CD4-positive, alpha-beta T cell (primary cell): ENCODE data around the gene NOD1. TPM values are rescaled to one million over a fixed set of nuclear protein-coding genes. Genes with fewer than 3 reads are reported as not detected.
A peak's percentile ranks its signal among the peaks of the same experiment; 100 is the strongest.

Experiments used
- ATAC-seq: fragments of 200-7000 bp; cut with Tn5 transposase; one replicate; pipeline ENCODE4 v1.10.0; 2022; ENCODE audit warnings: mild to moderate bottlenecking; ENCODE audit not compliant: poor library complexity
- CTCF ChIA-PET: fragments of 350-600 bp; sonication (Branson Sonifier 250); formaldehyde crosslinking; loops from one replicate; lab custom pipeline; 2021; ENCODE audit warnings: antibody characterized with exemption, inconsistent platforms; lab: Charles Lee
- POLR2A ChIA-PET: fragments of 350-600 bp; sonication (Branson Sonifier 250); formaldehyde crosslinking; loops from one replicate; lab custom pipeline; 2021; ENCODE audit warnings: antibody characterized with exemption, inconsistent platforms; lab: Charles Lee
- DNase-seq, 14 experiments: peaks; one replicate each; pipeline ENCODE4 v3.0.0-alpha.2; 2013 to 2020; ENCODE audit warnings: mixed read lengths in 2 of 14
- H3K27ac ChIP-seq, 2 donors: one replicate each; pipeline versions ENCODE4 v1.5.1 to v1.7.0; 2013; ENCODE audit warnings: low read length in 2 of 2, low read depth in 1 of 2, mild to moderate bottlenecking in 1 of 2
- H3K27me3 ChIP-seq, 2 experiments: 1 replicate in 1 of 2; 2 replicates in 1 of 2; pipeline versions ENCODE4 v1.6.1 to v1.7.0; 2013; ENCODE audit warnings: low read length in 2 of 2, control low read depth in 1 of 2, mild to moderate bottlenecking in 1 of 2, moderate library complexity in 1 of 2; ENCODE audit not compliant: insufficient read depth in 2 of 2, control insufficient read depth in 1 of 2
- H3K36me3 ChIP-seq: one replicate; pipeline ENCODE4 v1.6.1; 2013; ENCODE audit warnings: low read length, control low read depth; ENCODE audit not compliant: insufficient read depth
- H3K4me1 ChIP-seq: one replicate; pipeline ENCODE4 v1.6.1; 2013; ENCODE audit warnings: low read length, control low read depth; ENCODE audit not compliant: insufficient read depth
- H3K4me3 ChIP-seq: one replicate; pipeline ENCODE4 v1.5.1; 2013; ENCODE audit warnings: mild to moderate bottlenecking, low read length, moderate library complexity
- H3K9me3 ChIP-seq, 2 experiments: 1 replicate in 1 of 2; 2 replicates in 1 of 2; pipeline versions ENCODE4 v1.6.1 to v1.7.0; 2013; ENCODE audit warnings: low read length in 2 of 2, mild to moderate bottlenecking in 2 of 2, control low read depth in 1 of 2, moderate library complexity in 1 of 2; ENCODE audit not compliant: control insufficient read depth in 1 of 2, insufficient read depth in 1 of 2
- H3K27ac Mint-ChIP-seq: one replicate; pipeline ENCODE4 v1.8.0; 2020; ENCODE audit warnings: mixed read lengths
- H3K27me3 Mint-ChIP-seq: one replicate; pipeline ENCODE4 v1.8.0; 2021; ENCODE audit warnings: mixed read lengths
- H3K36me3 Mint-ChIP-seq: one replicate; pipeline ENCODE4 v1.8.0; 2021; ENCODE audit warnings: low read depth, mixed read lengths
- H3K4me1 Mint-ChIP-seq: one replicate; pipeline ENCODE4 v1.8.0; 2021; ENCODE audit warnings: low read depth, mixed read lengths
- H3K4me3 Mint-ChIP-seq: one replicate; pipeline ENCODE4 v1.8.0; 2020; ENCODE audit warnings: mild to moderate bottlenecking, mixed read lengths
- H3K9me3 Mint-ChIP-seq: one replicate; pipeline ENCODE4 v1.8.0; 2020; ENCODE audit warnings: mixed read lengths
- CTCF ChIP-seq: fragments of 200-600 bp; IDR thresholded peaks from one replicate; pipeline ENCODE4 v1.8.0; 2022; ENCODE audit warnings: antibody characterized with exemption, mild to moderate bottlenecking
- intact Hi-C, 2 experiments: fragments of 100-400 bp; cut with DNase I in 1 of 2; cut with micrococcal nuclease in 1 of 2; formaldehyde crosslinking; loops; one replicate each; pipeline versions ENCODE4 v1.15.1 to v1.9.0; 2023 to 2025; cut with DNase I, micrococcal nuclease
- total RNA-seq, 174 experiments: library from RNA in 2 of 174; stranded (reverse) in 2 of 174; gene quantifications; one replicate each; pipeline ENCODE4 v1.2.3 and lab custom pipeline; 2021 to 2026

Gene NOD1
- total RNA-seq, 2 experiments from 2014 or later: 11.6 to 12.6 TPM

- TF ChIP-seq CTCF: no peak
- ChIA-PET POLR2A (interaction anchor here (2.7 kb wide), 1 partner anchor 163 kb away, joined by 8 read pairs; the partner anchor contains the start of gene ZNRF2), CTCF (no interaction called here)
- Histone ChIP-seq H3K4me1 (peaks cover 4% of the 10 kb centered on the region), H3K27me3 (no peaks in the 10 kb centered on the region), H3K36me3 (peaks cover 44% of the 10 kb centered on the region), H3K9me3 (no peaks in the 10 kb centered on the region), H3K4me3 (no peak overlapping the region), H3K27ac (no peak overlapping the region)
- Mint-ChIP-seq H3K9me3 (no peaks in the 10 kb centered on the region), H3K4me1 (peaks cover 13% of the 10 kb centered on the region), H3K27ac (no peak overlapping the region), H3K4me3 (no peak overlapping the region), H3K27me3 (no peaks in the 10 kb centered on the region), H3K36me3 (peaks cover 57% of the 10 kb centered on the region)
- DNase-seq: no peak
- ATAC-seq: no peak
- intact Hi-C loops: no loop called here
Measured at GRCh38 chr7:30447466-30447865, 31.1 kb downstream of the NOD1 start.

GRCh38 chr7:30446266-30446665, 32.3 kb downstream of the NOD1 start:
- no peaks in the 10 kb centered on the region for H3K27me3 ChIP-seq
- H3K36me3 Mint-ChIP-seq: peaks cover 50% of the 10 kb centered on the region
- no peak for TF ChIP-seq CTCF
- no peaks in the 10 kb centered on the region for H3K27me3 Mint-ChIP-seq
- intact Hi-C loops: no loop called here
- ChIA-PET CTCF (interaction anchor here (1.0 kb wide), 1 partner anchor 171 kb away, joined by 3 read pairs; no protein-coding TSS in a partner anchor), POLR2A (interaction anchor here (1.0 to 2.7 kb wide), 2 partner anchors 32 to 161 kb away, joined by 3 to 8 read pairs; partner anchors contain the start of genes NOD1 and ZNRF2)
- no peaks in the 10 kb centered on the region for H3K9me3 Mint-ChIP-seq
- H3K4me1 ChIP-seq: peaks cover 4% of the 10 kb centered on the region
- H3K27ac ChIP-seq: no peak overlapping the region
- no peak overlapping the region for H3K4me3 Mint-ChIP-seq
- ATAC-seq (no peak), DNase-seq (no peak)
- H3K4me1 Mint-ChIP-seq: peaks cover 13% of the 10 kb centered on the region
- peak overlapping the region; percentile 60 for H3K27ac Mint-ChIP-seq
- H3K36me3 ChIP-seq: peaks cover 38% of the 10 kb centered on the region
- H3K4me3 ChIP-seq: no peak overlapping the region
- H3K9me3 ChIP-seq: no peaks in the 10 kb centered on the region

- no peak overlapping the region for H3K4me3 Mint-ChIP-seq
- H3K4me1 Mint-ChIP-seq: peaks cover 13% of the 10 kb centered on the region
- Histone ChIP-seq H3K9me3 (no peaks in the 10 kb centered on the region), H3K4me1 (peaks cover 4% of the 10 kb centered on the region), H3K36me3 (peaks cover 34% of the 10 kb centered on the region), H3K27me3 (no peaks in the 10 kb centered on the region), H3K27ac (no peak overlapping the region), H3K4me3 (no peak overlapping the region)
- CTCF ChIA-PET: interaction anchor here (1.0 kb wide), 1 partner anchor 170 kb away, joined by 3 read pairs; no protein-coding TSS in a partner anchor
- no peaks in the 10 kb centered on the region for H3K9me3 Mint-ChIP-seq
- peaks cover 45% of the 10 kb centered on the region for H3K36me3 Mint-ChIP-seq
- peak; percentile 13 for TF ChIP-seq CTCF
- DNase-seq: peak; percentile 42 to 85 (median 64)
- H3K27me3 Mint-ChIP-seq: no peaks in the 10 kb centered on the region
- H3K27ac Mint-ChIP-seq: peak overlapping the region; percentile 60
- ATAC-seq: peak; percentile 100
- intact Hi-C loops: no loop called here
- POLR2A ChIA-PET: interaction anchor here (1.0 to 2.7 kb wide), 2 partner anchors 32 to 161 kb away, joined by 3 to 8 read pairs; partner anchors contain the start of genes NOD1 and ZNRF2
Measured at GRCh38 chr7:30445770-30446169, 32.8 kb downstream of the NOD1 start.
